HCT116 (cell line): ENCODE data around the gene CEP55. TPM values are rescaled to one million over a fixed set of nuclear protein-coding genes. Genes with fewer than 3 reads are reported as not detected.
A peak's percentile ranks its signal among the peaks of the same experiment; 100 is the strongest.

Source experiments
- ATAC-seq: fragments of 200-7000 bp; cut with Tn5 transposase; 2 replicates; pipeline ENCODE4 v1.9.1; 2020; ENCODE audit warnings: mild to moderate bottlenecking, moderate library complexity
- BruUV-seq: library from RNA; stranded (reverse); fragments of 400-500 nt; replicated peaks from 2 replicates; lab custom pipeline; 2021; lab: Mats Ljungman, UMichigan
- CTCF ChIA-PET: fragments of 300-600 bp; sonication (Branson Sonifier 250); formaldehyde crosslinking; loops from one replicate; lab custom pipeline; 2021; ENCODE audit warnings: antibody characterized with exemption; lab: Charles Lee
- POLR2A ChIA-PET: fragments of 300-600, 350-600 bp; sonication (Branson Sonifier 250); formaldehyde crosslinking; loops from one replicate; lab custom pipeline; 2021; ENCODE audit warnings: antibody characterized with exemption; lab: Charles Lee
- RAD21 ChIA-PET, 2 experiments: fragments of 300-600 bp; sonication (Branson Sonifier 250); formaldehyde crosslinking; loops; one replicate each; lab custom pipeline; 2023; ENCODE audit warnings: low total read pairs in 2 of 2; ENCODE audit not compliant: uncharacterized antibody in 2 of 2, unreplicated experiment in 2 of 2, low non-redundant PET in 1 of 2; lab: Charles Lee
- DNase-seq: peaks from one replicate; pipeline ENCODE4 v3.0.0-alpha.2; 2010; ENCODE audit warnings: low read depth, low spot score
- H2AFZ ChIP-seq: fragments of 200-600 bp; shearing (Covaris generic), sonication (generic); 2 replicates; pipeline ENCODE4 v1.6.1; 2017; ENCODE audit warnings: low read depth, mixed run types, mixed read lengths, antibody characterized with exemption, low read length; ENCODE audit not compliant: poor library complexity, severe bottlenecking
- H3K27ac ChIP-seq: 2 replicates; pipeline ENCODE4 v1.5.1; 2012; ENCODE audit warnings: low read depth, low read length
- H3K27me3 ChIP-seq: fragments of 200-600 bp; sonication (generic); 2 replicates; pipeline ENCODE4 v1.6.1; 2016; ENCODE audit warnings: mixed run types, low read length, mixed read lengths; ENCODE audit not compliant: insufficient read depth
- H3K36me3 ChIP-seq, 2 experiments: fragments of 200-500 bp in 1 of 2; fragments of 200-600 bp in 1 of 2; sonication (Bioruptor generic) in 1 of 2; sonication (generic) in 1 of 2; 2 replicates each; pipeline versions ENCODE4 v1.5.1 to v1.6.1; 2014 to 2016; ENCODE audit warnings: low read length in 2 of 2, inconsistent platforms in 1 of 2, mixed read lengths in 1 of 2, mixed run types in 1 of 2; ENCODE audit not compliant: insufficient read depth in 2 of 2, control insufficient read depth in 1 of 2
- H3K4me1 ChIP-seq, 2 experiments: fragments of 200-600 bp in 1 of 2; sonication (generic) in 1 of 2; 2 replicates each; pipeline versions ENCODE4 v1.5.1 to v1.6.1; 2012 to 2017; ENCODE audit warnings: low read length in 2 of 2, inconsistent platforms in 1 of 2, mild to moderate bottlenecking in 1 of 2, mixed read lengths in 1 of 2, mixed run types in 1 of 2, moderate library complexity in 1 of 2; ENCODE audit not compliant: insufficient read depth in 2 of 2, control insufficient read depth in 1 of 2
- H3K4me2 ChIP-seq: fragments of 200-600 bp; sonication (generic); 2 replicates; pipeline ENCODE4 v1.6.1; 2017; ENCODE audit warnings: mixed run types, low read length, mixed read lengths
- H3K4me3 ChIP-seq, 2 experiments: fragments of 200-600 bp in 1 of 2; sonication (generic) in 1 of 2; replicated peaks in 1 of 2; 2 replicates each; pipeline ENCODE4 v1.5.1; 2011 to 2016; ENCODE audit warnings: low read length in 2 of 2, control low read depth in 1 of 2, low read depth in 1 of 2, mild to moderate bottlenecking in 1 of 2, mixed read lengths in 1 of 2, mixed run types in 1 of 2
- H3K79me2 ChIP-seq: fragments of 200-600 bp; sonication (generic); 2 replicates; pipeline ENCODE4 v1.6.1; 2017; ENCODE audit warnings: mild to moderate bottlenecking, mixed run types, low read length, moderate library complexity, mixed read lengths; ENCODE audit not compliant: insufficient read depth
- H3K9ac ChIP-seq: fragments of 200-600 bp; sonication (generic); 2 replicates; pipeline ENCODE4 v1.6.1; 2016; ENCODE audit warnings: low read length, mixed read lengths
- H3K9me2 ChIP-seq: fragments of 200-600 bp; sonication (generic), shearing (Covaris generic); 2 replicates; pipeline ENCODE4 v1.6.1; 2017; ENCODE audit warnings: mixed run types, mild to moderate bottlenecking, moderate library complexity; ENCODE audit not compliant: insufficient read depth
- H3K9me3 ChIP-seq, 2 experiments: fragments of 200-500 bp in 1 of 2; fragments of 200-600 bp in 1 of 2; sonication (Bioruptor generic) in 1 of 2; sonication (generic) in 1 of 2; 2 replicates each; pipeline ENCODE4 v1.6.1; 2014 to 2017; ENCODE audit warnings: low read length in 2 of 2, mixed read lengths in 2 of 2, inconsistent platforms in 1 of 2, low read depth in 1 of 2, mild to moderate bottlenecking in 1 of 2, mixed run types in 1 of 2, moderate library complexity in 1 of 2; ENCODE audit not compliant: control insufficient read depth in 1 of 2, insufficient read depth in 1 of 2
- H4K20me1 ChIP-seq: fragments of 200-600 bp; sonication (generic), shearing (Covaris generic); 2 replicates; pipeline ENCODE4 v1.6.1; 2017; ENCODE audit warnings: mixed run types, mild to moderate bottlenecking, moderate library complexity; ENCODE audit not compliant: insufficient read depth
- ELF1 ChIP-seq: IDR thresholded peaks from 2 replicates; pipeline ENCODE4 v1.6.1; 2012; ENCODE audit warnings: low read depth, borderline replicate concordance
- POLR2A ChIP-seq: IDR thresholded peaks from 2 replicates; pipeline ENCODE4 v1.7.0; 2011; ENCODE audit warnings: borderline replicate concordance; ENCODE audit not compliant: insufficient read depth, insufficient read length; ENCODE audit errors: extremely low read depth
- intact Hi-C: fragments of 100-400 bp; cut with micrococcal nuclease; formaldehyde crosslinking; loops from 2 replicates; pipeline ENCODE4 v1.10.0; 2022
- total RNA-seq: library from RNA; stranded (reverse); gene quantifications from one replicate; pipeline ENCODE4 v1.2.1, GENCODE V29; 2021; ENCODE audit not compliant: unreplicated experiment
- TF ChIP-seq, protein P1 (sequence below), 3 experiments: fragments of 200-600 bp in 1 of 3; sonication (generic) in 1 of 3; IDR thresholded peaks in 2 of 3; conservative IDR thresholded peaks in 1 of 3; 2 replicates each; pipeline ENCODE4 v1.5.1; 2012 to 2017; ENCODE audit warnings: low read depth in 2 of 3, low read length in 2 of 3, antibody characterized with exemption in 1 of 3, borderline replicate concordance in 1 of 3, control low read depth in 1 of 3, mild to moderate bottlenecking in 1 of 3, mixed read lengths in 1 of 3, mixed run types in 1 of 3, moderate library complexity in 1 of 3; ENCODE audit not compliant: insufficient read depth in 1 of 3
- TF ChIP-seq, protein P2 (sequence below): IDR thresholded peaks from 2 replicates; pipeline ENCODE4 v1.6.1; 2012
- TF ChIP-seq, protein P3 (sequence below): IDR thresholded peaks from 2 replicates; pipeline ENCODE4 v1.6.1; 2012

CEP55 gene
- total RNA-seq, 1 experiment from 2014 or later: 63.7 TPM

DNA sequence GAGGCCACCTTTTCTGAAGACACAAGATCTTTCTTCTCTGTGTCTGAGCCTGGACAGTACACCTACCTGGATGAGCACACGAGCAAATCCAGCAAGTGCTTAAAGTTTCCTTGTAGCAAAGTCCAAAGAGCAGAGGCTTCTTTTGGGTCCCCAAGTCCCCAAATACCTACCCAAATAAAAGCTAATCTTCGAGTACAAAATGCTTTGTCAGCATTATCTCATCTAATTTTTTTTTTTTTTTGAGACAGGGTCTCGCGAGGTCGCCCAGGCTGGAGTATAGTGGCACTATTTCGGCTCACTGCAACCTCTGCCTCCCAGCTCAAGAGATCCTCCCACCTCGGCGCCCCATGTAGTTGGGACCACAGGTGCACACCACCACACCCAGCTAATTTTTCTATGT lies 38.9 kb upstream of the CEP55 start:
- RAD21 ChIA-PET: no interaction called here
- ATAC-seq: no peak

More for the DNA sequence above, 38.9 kb upstream of the CEP55 start:
- no peak for DNase-seq
- peaks cover 72 to 87% of the 10 kb centered on the region in 2 experiments for H3K4me1 ChIP-seq
- H3K9me3 ChIP-seq: no peaks in the 10 kb centered on the region
- H3K4me3 ChIP-seq: no peak overlapping the region
- POLR2A ChIA-PET: interaction anchor here (1.0 to 1.3 kb wide), 3 partner anchors 9 to 20 kb away, joined by 3 read pairs; no protein-coding TSS in a partner anchor
- peaks cover 95% of the 10 kb centered on the region for H3K79me2 ChIP-seq
- no peaks in the 10 kb centered on the region for H4K20me1 ChIP-seq
- H3K27me3 ChIP-seq: no peaks in the 10 kb centered on the region
- H3K27ac ChIP-seq: peak overlapping the region; percentile 97
- intact Hi-C loops: no loop called here
- H2AFZ ChIP-seq: no peak overlapping the region
- peak overlapping the region; percentile 36 for H3K9ac ChIP-seq
- peak overlapping the region; percentile 64; the same call in 1 of the 2 replicates for H3K4me2 ChIP-seq
- BruUV-seq: no TSS peak
- TF ChIP-seq, protein P1, sequence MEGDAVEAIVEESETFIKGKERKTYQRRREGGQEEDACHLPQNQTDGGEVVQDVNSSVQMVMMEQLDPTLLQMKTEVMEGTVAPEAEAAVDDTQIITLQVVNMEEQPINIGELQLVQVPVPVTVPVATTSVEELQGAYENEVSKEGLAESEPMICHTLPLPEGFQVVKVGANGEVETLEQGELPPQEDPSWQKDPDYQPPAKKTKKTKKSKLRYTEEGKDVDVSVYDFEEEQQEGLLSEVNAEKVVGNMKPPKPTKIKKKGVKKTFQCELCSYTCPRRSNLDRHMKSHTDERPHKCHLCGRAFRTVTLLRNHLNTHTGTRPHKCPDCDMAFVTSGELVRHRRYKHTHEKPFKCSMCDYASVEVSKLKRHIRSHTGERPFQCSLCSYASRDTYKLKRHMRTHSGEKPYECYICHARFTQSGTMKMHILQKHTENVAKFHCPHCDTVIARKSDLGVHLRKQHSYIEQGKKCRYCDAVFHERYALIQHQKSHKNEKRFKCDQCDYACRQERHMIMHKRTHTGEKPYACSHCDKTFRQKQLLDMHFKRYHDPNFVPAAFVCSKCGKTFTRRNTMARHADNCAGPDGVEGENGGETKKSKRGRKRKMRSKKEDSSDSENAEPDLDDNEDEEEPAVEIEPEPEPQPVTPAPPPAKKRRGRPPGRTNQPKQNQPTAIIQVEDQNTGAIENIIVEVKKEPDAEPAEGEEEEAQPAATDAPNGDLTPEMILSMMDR (IDR thresholded peaks at IDR 0.05 in 2 of 3, conservative IDR thresholded peaks at IDR 0.05 in 1 of 3; ENCODE audit: borderline replicate concordance in 1 of 3, insufficient read depth in 1 of 3, low read depth in 2 of 3, low read length in 2 of 3): no peak
- TF ChIP-seq, protein P2, sequence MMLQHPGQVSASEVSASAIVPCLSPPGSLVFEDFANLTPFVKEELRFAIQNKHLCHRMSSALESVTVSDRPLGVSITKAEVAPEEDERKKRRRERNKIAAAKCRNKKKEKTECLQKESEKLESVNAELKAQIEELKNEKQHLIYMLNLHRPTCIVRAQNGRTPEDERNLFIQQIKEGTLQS: no peak
- TF ChIP-seq ELF1 (no peak), POLR2A (no peak)
- TF ChIP-seq, protein P3, sequence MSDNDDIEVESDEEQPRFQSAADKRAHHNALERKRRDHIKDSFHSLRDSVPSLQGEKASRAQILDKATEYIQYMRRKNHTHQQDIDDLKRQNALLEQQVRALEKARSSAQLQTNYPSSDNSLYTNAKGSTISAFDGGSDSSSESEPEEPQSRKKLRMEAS: no peak
- TF ChIP-seq, all 23 proteins: peak for 0
- Histone ChIP-seq H3K9me2 (no peaks in the 10 kb centered on the region), H3K36me3 (peaks cover 4 to 40% of the 10 kb centered on the region in 2 experiments)
- CTCF ChIA-PET: interaction anchor here (1.1 kb wide), 1 partner anchor 82 kb away, joined by 3 read pairs; no protein-coding TSS in a partner anchor
